Glomerular endothelial cell (primary cell): ENCODE results near the gene REEP5. TPM values are rescaled to one million over a fixed set of nuclear protein-coding genes. Genes with fewer than 3 reads are reported as not detected.
A peak's percentile ranks its signal among the peaks of the same experiment; 100 is the strongest.
"Not testable (repeated sequence)": the region's sequence is repeated elsewhere in the genome, so short reads cannot be mapped to it uniquely, and the experiment has no call there.

ENCODE experiments used
- DNase-seq: peaks from one replicate; pipeline ENCODE4 v3.0.0-alpha.2; 2011; ENCODE audit warnings: low read depth, low spot score; ENCODE audit errors: extremely low read depth
- total RNA-seq: library from RNA; depleted of rRNA; stranded (reverse); fragments of >200 nt; gene quantifications from 2 replicates; pipeline ENCODE4 v1.2.3, GENCODE V29; 2015

Gene REEP5
- 70.4 and 90.0 TPM in 2 replicates for total RNA-seq

DNA sequence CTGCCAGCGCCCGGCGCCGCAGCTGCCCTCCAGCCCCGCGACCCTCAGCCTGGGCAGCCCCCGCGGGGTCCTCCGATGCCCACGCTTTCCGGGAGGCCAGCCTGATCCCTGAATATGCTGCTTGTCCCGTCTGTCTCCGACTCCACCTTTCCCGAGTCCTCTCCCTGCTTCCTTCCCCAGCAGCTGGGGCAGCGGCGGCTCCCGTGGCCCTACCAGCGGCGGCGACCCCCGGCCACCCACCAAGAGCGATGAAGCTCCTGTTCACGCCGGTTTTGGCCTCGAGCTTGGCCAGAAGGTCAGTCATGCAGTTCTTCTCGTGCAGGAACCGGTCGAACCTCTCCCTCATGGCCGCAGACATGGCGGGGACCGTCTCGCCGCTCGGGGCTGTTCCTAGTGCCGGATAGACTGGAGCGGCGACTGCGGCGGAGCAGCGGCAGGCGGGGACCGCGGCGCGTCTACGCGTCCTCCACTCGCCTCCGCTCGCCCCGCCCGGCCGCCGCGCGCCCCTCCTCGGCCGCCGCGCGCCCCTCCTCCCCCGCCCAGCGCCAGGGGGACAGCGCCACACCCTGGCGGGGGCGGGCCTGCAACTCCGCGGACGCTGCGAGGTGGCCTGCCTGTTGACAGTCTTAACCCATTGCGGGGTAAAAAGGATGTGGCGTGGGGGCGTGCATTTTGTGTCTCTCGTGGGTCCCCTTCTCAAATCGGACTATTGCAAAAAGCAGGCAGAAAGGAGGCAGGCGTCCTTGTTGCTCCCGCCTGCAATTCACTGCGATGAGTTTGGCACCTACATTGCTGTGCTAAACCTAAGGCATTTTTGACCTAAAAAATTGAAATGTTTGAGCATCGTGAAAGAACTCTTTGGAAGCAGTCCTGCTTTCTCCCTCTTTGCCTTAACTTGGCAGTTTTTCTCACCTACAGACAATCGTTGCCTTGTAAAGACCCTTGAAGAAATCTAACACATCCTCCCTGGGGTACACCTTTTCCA is at the start of gene REEP5:
TSS of gene REEP5 (minus strand) at position 395 of the 985 bp plus-strand sequence. CDS start at position 358, 37 bp downstream.
- no peak for DNase-seq

DNA sequence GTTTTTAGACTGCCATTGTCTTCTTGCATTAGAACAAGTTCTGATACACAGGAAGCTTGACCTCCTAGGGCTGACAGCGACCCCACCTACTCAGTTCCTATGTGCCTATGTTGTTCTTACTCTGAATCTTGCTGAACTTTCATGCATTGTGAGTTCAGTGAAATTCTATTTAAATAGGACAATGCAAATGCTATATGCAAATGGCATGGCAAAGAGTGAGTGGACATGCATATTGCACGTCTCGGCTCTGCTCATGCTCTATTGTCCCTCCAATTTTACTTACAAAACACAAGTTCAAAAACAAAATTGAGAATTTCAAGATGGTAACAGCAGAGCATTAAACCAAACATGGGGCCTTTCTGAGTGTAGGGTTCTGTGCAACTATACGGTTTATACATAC is 49.2 kb upstream of the REEP5 start:
- no peak for DNase-seq

DNA sequence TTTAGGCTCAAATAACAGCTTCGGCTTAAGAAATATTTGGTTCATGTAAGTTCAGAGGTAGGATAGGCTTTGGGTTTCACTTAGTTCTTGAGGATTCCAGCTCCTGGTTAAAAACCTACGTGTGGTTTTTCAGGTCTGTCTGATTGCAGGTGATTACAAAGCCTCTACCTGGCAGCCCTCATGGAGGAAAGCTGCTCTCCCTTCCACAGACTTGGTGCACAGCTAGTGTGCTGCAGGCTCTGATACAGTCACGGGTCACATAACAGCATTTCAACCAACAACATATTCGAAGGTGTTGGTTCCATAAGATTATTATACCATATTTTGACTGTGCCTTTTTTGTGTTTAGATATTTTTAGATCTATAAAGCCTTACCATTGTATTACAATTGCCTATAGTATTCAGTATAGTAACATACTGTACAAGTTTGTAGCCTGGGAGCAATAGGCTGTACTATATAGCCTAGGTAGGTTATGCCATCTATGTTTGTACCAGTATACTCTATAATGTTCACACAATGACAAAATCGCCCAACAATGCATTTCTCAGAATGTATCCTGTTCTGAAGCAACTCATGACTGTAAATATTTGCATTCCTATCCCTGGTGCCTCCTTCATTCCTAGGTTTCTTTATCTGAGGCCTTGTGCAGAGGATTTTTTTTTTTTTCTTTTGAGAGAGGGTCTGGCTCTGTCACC is 46.5 kb upstream of the REEP5 start:
- no peak for DNase-seq

DNA sequence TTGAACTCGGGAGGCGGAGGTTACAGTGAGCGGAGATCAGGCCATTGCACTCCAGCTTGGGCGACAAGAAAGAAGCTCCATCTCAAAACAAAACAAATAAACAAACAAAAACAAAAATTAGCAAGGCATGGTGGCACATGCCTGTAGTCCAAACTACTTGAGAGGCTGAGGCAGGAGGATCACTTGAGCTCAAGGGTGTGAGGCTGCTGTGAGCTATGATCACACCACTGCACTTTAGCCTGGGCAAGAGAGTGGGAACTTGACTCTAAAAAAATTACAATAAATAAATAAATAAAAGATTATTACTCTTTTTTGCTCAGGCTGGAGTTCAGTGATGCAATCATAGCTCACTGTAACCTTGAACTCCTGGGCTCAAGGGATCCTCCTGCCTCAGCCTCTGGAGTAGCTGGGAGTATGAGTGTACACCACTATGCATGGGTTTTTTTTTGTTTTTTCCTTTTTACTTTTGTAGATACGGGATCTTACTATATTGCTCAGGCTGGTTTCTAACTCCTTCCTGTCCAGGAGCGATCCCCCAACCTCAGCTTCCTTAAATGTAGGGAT is 45.6 kb upstream of the REEP5 start:
- DNase-seq: no peak

DNA sequence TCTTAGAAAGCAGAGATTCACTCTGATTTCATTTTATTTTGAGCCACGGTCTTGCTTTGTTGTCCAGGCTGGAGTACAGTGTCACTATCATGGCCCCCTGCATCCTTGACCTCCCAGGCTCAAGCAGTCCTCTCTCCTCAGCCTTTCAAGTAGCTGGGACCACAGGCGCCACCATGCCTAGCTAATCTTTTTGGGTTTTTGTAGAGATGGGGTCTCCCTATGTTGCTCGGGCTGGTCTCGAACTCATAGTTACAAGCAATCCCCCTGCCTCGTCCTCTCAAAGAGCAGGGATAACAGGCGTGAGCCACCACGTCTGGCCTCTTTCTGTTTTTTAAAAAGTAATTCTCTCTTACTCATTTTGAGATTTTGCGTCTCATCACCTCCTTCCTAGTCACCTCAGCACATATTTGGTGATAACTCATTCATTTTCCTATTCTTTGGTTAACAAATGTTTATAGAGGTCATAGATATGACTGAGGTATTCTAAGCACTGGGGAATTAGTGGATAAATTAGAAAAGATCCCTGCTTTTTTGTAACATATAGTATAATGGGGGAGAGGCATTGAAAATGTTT is 43.8 kb upstream of the REEP5 start:
- no peak for DNase-seq

DNA sequence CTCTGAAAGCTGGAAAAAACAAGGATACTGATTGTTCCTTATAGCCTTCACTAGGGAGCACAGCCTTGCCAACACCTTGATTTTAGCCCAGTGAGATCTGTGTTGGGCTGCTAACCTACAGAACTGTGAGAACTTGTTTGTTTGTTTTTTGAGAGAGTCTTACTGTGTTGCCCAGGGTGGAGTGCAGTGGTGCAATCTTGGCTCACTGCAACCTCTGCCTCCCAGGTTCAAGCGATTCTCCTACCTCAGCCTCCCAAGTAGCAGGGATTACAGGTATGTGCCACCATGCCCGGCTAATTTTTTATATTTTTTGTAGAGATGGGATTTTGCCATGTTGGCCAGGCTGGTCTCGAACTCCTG is 41.3 kb upstream of the REEP5 start:
- DNase-seq: not testable (repeated sequence)

DNA sequence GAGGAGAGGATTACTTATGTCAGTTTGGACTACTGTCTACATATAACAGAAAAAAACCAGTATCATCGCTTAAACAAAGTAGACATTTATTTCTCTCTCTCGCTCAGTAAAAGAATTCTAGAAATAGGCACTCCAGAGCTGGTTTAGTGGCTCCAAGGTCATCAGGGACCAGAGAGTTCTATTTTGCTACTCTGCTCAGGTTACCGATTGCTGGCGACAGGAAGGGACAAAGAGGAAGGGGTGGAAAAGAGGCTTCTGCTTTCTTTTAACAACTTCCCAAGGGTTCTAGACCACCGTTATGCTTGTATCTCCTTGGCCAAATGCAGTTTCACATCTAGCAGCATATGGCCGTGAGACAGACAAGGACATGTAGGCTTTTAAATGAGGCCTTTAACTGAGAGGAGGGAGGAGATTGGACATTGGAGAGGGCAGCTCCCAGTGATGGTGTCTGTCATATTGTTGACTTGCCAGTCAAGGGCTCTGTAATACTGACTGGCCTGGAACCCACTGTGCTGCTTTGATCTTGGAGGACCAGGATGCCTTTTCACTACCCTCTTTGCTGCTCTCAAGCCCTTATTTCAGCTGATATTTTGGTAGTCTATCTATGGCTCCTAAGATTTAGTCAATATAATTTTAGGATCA is 39.0 kb upstream of the REEP5 start:
- DNase-seq: no peak

DNA sequence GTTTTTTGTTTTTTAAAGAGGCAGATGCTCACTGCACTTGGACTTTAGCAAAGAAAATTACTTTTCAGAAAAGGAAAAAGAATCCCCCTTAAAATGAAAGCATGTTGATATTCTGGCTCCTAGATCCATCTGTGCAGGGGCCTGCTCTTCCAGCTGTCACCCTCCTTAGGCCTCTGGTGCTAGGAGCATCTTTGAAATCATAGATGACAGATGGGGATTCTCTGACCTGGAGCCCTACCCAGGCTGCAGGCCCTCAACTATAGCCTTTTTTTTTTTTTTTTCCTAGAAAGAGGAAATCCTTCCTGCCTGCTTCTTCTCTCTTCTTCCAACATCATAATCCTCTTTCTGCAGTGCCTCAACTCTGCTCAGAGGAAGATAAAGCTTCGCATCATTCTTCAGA is 38.3 kb upstream of the REEP5 start:
- DNase-seq: no peak

DNA sequence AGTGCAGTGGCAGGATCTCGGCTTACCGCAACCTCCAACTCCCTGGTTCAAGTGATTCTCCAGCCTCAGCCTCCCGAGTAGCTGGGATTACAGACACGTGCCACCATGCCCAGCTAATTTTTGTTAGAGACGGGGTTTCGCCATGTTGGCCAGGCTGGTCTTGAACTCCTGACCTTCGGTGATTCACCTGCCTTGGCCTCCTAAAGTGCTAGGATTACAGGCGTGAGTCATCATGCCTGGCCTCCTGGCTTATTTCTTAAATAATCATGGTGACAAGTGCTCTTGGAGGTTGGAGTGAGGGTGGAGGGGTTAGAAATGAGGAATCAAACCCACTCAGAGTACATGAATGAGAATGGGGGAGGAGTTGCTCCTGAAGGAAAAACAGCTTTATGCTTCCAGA is 37.8 kb upstream of the REEP5 start:
- not testable (repeated sequence) for DNase-seq

DNA sequence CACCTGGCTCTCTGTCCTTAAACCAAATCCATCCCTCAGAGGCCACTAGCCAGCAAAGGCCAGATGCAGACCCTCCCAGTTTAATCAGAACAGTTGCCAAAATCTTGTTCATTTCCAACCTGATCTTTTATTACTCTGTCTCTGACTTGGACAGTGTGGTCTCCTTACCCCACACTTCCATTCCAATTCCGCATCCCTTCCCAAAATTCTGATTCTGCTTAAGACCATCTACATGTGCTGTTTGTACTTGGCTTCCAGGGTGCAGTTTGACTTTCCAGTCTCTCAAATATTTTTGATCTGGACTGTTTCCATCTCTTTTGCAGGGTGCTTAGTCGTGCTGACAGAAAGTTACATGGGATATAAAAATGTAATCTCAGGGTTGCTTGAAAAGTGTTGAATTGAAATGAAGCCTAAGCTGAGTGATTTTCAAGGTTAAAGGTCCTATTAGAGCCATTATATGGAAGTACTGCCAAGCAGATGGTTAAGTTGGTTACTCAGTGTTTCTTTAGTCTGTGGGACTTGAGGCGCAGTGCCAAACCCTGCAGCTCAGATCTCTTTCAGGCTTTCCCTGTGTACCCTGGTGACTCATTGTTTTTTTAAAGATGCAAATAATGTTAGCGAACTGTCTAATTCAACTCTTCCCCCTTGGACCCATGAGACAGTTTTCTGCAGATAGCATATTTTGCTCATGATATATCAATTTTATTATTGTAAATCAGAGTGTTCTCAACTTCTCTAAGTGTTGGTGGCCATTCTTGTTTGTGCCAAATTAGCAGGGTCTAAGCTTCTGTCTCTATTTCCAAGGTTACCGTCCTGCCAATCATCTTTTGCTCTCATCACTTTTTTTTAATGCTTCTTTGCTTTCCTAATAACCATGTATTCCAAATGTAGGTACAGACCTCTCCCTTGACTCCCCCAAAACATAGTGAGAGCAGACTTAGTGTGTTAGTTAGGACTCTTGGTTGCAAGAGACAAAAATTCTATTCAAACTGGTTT is 36.4 kb upstream of the REEP5 start:
- DNase-seq: peak; percentile 68

DNA sequence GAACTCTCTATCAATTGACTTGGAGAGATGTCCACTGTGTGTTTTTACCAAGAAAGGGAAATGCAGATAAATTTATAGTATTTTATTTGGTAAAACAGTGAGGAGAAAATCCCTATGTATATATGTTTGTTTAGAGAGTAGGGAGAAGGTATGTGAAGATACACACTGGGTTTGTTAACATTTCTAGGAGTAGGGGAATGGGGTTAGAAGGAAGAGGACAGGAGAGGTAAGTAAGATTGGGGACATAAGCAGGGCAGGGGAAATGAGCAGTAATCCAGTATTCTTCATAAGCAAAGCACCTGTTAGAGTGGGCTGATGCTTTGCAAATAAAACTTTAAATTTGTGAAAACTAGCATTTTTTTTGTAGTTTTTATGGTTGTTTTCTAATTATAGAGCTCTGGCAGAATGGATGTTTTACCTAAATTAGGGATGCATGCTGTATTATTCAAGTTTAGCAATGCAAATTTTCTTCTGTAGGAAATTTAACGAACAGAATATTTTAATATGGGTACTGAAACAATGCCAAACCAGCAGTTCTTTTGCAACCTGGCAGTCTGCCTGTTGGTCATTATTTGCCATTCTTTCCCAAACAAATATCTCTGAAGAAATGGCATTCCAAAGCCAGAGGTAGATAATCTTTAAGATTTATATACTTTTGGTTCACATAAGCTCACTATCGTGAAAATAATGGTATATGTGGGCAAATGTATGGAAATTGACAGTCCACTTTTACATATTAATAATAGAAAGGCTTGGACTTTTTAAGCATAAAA is 35.2 kb upstream of the REEP5 start:
- no peak for DNase-seq

DNA sequence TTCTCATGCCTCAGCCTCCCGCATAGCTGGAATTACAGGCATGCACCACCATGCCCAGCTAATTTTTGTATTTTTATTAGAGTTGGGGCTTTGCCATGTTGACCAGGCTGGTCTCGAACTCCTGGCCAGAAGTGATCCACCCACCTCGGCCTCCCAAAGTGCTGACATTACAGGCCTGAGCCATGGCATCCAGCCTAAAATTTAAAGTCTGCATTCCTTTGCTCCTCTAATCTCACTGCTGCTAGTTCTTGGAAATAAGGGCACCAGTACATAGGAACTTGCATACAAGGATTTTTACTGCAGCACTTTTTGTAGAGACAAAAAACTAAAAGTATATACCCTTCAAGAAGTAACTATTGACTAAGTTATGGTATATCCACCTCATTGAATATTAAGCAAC is 34.6 kb upstream of the REEP5 start:
- DNase-seq: no peak

DNA sequence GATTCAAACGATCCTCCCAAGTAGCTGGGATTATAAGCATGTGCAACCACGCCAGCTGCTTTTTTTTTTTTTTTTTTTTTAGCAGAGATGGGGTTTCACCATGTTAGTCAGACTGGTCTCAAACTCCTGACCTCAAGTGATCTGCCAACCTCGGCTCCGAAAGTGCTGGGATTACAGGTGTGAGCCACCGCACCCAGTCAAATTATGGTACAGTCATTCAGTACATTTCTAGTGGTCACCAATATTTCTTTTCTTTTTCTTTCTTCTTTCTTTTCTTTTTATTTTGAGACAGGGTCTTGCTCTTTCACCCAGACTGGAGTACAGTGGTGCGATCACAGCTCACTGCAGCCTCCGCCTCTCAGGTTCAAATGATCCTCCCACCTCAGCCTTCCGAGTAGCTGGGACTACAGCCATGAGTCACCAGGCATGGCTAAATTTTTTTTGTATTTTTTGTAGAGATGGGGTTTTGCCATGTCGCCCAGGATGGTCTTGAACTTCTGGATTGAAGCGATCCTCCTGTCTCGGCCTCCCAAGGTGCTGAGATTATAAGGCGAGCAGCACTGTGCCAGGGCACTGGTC is 29.2 kb upstream of the REEP5 start:
- DNase-seq: no peak

DNA sequence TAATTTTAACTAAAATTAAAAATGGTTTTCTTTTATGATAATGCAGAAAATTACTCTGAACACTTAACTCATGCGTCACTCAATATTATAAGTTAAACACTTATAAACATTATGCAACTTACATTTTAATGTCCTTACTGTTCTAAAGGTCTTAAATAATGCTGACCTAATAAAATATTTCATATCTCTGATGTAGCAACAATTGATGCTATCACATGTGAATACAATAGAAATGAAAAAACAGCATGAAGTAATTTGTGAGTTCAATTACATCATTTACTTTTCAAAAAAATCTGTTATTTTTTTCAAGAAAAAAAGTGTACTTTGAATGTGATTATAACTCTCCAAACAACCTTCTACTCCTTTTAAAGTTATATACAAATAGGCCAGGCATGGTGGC is 26.4 kb upstream of the REEP5 start:
- no peak for DNase-seq

DNA sequence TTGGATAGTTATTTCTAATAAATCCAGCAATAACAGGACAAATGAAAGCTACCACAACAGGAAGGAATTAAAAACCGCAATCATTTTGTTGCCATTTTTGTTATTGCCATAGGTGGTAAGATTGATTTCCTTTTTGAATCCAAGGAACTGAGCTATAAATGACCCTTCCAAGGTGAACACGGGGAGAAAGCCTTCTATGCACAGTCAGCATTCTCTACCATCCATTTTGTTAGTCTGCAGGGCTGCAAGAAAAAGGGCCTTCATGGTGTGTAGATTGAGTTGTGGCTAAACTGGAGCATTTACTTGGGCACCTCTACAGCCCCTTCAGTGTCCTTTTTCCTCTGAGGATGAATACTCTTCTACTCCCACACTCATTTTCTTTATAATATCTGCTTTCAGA is 18.6 kb upstream of the REEP5 start:
- DNase-seq: no peak

DNA sequence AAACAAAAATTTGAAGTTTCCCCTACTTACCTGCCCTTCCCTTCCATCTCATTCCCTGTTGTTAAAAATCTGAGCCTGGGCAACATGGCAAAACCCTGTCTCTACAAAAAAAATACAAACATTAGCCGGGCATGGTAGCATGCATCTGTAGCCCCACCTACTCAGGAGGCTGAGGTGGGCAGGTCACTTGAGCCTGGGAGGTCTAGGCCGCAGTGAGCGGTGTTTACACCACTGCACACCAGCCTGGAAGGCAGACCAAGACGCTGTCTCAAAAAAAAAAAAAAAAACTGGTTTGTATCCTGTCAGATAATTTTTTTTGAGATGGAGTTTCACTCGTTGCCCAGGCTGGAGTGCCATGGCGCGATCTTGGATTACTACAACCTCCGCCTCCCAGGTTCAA is 16.3 kb upstream of the REEP5 start:
- DNase-seq: no peak

DNA sequence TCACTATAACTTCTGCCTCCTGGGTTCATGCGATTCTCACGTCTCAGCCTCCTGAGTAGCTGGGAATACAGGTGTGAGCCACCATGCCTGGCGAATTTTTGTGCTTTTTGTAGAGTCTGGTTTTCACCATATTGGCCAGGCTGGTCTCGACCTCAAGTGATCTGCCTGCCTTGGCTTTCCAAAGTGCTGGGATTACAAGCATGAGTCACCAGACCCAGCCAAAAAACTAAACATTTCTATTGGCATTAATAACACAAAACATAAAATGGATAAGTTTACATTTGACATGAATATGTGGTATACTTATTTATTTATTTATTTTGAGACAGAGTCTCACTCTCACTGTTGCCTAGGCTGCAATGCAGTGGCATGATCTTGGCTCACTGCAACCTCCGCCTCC is 13.6 kb upstream of the REEP5 start:
- no peak for DNase-seq

DNA sequence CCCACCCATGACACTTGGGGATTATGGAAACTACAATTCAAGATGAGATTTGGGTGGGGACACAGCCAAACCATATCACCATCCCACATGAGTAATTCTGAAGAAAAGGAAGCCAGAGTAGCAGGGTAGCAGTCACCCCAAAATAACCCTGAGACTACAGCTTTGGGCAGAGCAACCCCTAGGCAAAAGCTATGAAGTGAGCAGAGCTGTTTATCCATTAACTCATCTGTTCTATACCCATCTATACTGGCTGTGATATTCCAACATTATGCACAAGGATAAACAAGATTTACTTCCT is 12.3 kb upstream of the REEP5 start:
- no peak for DNase-seq
